ENCODE measurements around the gene PSME2. TPM values are rescaled to one million over a fixed set of nuclear protein-coding genes. Genes with fewer than 3 reads are reported as not detected.
A peak's percentile ranks its signal among the peaks of the same experiment; 100 is the strongest.

Gene PSME2
- total and polyA plus RNA-seq, 9 of the 15 experiments (the other 6 are each of a cell fraction or from before 2014, with no cell fraction given) = 111 to 579 (median 159) TPM

DNA sequence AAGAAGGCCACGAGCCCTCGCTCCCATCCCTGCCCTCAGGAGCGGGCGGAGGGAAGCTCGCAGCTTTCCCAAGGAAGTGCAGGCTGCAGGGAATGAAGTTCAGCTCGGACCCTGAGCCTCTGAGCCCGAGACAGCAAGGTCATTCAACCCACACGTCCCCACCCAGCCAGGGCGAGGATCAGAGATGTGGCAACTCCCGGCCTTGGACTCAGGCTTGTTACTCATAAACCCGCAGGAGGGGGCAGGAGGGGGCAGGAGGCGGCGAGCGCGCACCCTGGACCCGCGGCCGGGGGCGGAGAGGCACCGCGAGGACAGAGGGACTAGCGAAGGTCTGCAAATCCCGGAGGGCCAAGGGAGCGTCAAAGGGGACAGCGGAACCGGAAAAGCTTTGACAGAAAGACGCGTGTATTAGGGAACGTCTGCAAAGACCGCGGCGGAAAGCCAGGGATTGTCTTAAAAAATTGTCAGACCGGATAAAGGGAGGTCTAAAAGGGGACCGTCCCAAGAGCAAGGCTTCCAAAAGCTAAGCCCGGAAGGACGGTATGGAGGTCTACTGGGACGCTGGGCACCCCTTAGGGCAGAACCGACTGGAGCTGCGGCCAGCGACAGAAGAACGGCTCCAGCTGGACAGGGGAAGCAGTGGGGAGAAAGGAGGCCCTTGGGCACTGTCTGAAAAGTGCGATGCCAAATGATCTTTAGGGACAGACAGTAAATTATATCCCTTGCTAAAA, 32.4 kb downstream of the PSME2 start (continued):
- TF ChIP-seq, protein P1, sequence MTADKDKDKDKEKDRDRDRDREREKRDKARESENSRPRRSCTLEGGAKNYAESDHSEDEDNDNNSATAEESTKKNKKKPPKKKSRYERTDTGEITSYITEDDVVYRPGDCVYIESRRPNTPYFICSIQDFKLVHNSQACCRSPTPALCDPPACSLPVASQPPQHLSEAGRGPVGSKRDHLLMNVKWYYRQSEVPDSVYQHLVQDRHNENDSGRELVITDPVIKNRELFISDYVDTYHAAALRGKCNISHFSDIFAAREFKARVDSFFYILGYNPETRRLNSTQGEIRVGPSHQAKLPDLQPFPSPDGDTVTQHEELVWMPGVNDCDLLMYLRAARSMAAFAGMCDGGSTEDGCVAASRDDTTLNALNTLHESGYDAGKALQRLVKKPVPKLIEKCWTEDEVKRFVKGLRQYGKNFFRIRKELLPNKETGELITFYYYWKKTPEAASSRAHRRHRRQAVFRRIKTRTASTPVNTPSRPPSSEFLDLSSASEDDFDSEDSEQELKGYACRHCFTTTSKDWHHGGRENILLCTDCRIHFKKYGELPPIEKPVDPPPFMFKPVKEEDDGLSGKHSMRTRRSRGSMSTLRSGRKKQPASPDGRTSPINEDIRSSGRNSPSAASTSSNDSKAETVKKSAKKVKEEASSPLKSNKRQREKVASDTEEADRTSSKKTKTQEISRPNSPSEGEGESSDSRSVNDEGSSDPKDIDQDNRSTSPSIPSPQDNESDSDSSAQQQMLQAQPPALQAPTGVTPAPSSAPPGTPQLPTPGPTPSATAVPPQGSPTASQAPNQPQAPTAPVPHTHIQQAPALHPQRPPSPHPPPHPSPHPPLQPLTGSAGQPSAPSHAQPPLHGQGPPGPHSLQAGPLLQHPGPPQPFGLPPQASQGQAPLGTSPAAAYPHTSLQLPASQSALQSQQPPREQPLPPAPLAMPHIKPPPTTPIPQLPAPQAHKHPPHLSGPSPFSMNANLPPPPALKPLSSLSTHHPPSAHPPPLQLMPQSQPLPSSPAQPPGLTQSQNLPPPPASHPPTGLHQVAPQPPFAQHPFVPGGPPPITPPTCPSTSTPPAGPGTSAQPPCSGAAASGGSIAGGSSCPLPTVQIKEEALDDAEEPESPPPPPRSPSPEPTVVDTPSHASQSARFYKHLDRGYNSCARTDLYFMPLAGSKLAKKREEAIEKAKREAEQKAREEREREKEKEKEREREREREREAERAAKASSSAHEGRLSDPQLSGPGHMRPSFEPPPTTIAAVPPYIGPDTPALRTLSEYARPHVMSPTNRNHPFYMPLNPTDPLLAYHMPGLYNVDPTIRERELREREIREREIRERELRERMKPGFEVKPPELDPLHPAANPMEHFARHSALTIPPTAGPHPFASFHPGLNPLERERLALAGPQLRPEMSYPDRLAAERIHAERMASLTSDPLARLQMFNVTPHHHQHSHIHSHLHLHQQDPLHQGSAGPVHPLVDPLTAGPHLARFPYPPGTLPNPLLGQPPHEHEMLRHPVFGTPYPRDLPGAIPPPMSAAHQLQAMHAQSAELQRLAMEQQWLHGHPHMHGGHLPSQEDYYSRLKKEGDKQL (CRISPR knock-in tag; IDR thresholded peaks at IDR 0.05; ENCODE audit: borderline replicate concordance) = no peak
- TF ChIP-seq CBX3 (IDR thresholded peaks at IDR 0.05; ENCODE audit: borderline replicate concordance in 1 of 2, low read length in 2 of 2) (no peak), MEIS2 (IDR thresholded peaks at IDR 0.05; ENCODE audit: partially characterized antibody) (no peak), HDGF (IDR thresholded peaks at IDR 0.05) (no peak; the same call in 1 of the 2 replicates), TEAD4 (IDR thresholded peaks at IDR 0.05; ENCODE audit: low read length) (0 out of 2 replicates have a peak, but pooled peaks have one; percentile 0), TEAD4 (CRISPR knock-in tag; IDR thresholded peaks at IDR 0.05; ENCODE audit: borderline replicate concordance) (no peak), CBFA2T3 (IDR thresholded peaks at IDR 0.05) (no peak), NRF1 (conservative IDR thresholded peaks at IDR 0.05 in 1 of 2, IDR thresholded peaks at IDR 0.05 in 1 of 2) (no peak), FOXJ3 (CRISPR knock-in tag; IDR thresholded peaks at IDR 0.05) (no peak), TAF7 (tag; IDR thresholded peaks at IDR 0.05) (peak; percentile 28; the same call in 1 of the 2 replicates), ZNF551 (CRISPR knock-in tag; IDR thresholded peaks at IDR 0.05) (no peak), U2AF1 (optimal IDR thresholded peaks at IDR 0.05; ENCODE audit: low read depth, low read length) (no peak), HBP1 (CRISPR knock-in tag; IDR thresholded peaks at IDR 0.05) (no peak), ZNF174 (CRISPR knock-in tag; IDR thresholded peaks at IDR 0.05) (no peak), C11orf30 (IDR thresholded peaks at IDR 0.05; ENCODE audit: low read depth) (no peak), HNRNPH1 (optimal IDR thresholded peaks at IDR 0.05; ENCODE audit: low read depth, low read length) (no peak), ZNF121 (CRISPR knock-in tag; conservative IDR thresholded peaks at IDR 0.05) (no peak), ELK1 (CRISPR knock-in tag; IDR thresholded peaks at IDR 0.05) (no peak), ZNF395 (CRISPR knock-in tag; IDR thresholded peaks at IDR 0.05) (no peak), SAFB2 (IDR thresholded peaks at IDR 0.05; ENCODE audit: borderline replicate concordance, low read depth, low read length, severe bottlenecking) (no peak)

All from K562 (cell line).